Islet of Langerhans (tissue), 1 donor: ENCODE measurements around the gene TEKT1.
"Not testable (repeated sequence)": the region's sequence is repeated elsewhere in the genome, so short reads cannot be mapped to it uniquely, and the experiment has no call there.

Experiments used
- FAIRE-seq: peaks from one replicate; lab custom pipeline; 2011; peaks lifted over from hg19 to GRCh38; lab: Jason Lieb, UNC

Gene TEKT1

DNA sequence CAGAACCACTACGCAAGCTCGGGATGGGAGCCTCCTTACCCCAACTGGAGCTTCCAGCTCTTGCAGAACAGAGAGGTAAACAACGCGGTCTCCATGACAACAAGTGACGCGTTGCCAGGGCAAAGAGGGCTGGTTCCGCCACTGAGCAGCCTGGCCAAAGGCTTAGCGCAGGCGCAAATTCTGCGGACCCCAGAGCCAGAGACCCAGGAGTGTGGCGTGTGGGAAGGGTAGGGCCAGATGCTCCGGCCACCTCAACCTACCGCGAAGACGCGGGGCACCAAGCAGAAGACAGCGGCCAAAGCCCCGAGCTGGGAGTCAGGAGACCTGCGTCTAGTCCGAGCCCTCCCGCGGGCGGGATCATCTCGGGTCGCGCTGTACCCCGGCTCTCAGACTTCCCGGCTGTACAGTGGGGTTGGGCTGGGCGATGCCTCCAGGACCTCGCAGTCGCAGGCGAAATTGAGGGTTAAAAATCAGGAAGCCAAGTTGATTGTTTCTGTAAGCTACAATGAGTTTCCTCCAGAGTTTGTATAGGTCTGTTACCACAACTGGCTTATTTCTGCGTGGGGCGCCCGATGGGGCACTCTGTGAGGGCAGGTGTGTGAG, at the start of gene TEKT1:
TEKT1 (minus strand) TSS at position 69 of the 603 bp plus-strand sequence. CDS start 1,353 bp downstream, outside the sequence.
- peak; percentile 56 for FAIRE-seq

DNA sequence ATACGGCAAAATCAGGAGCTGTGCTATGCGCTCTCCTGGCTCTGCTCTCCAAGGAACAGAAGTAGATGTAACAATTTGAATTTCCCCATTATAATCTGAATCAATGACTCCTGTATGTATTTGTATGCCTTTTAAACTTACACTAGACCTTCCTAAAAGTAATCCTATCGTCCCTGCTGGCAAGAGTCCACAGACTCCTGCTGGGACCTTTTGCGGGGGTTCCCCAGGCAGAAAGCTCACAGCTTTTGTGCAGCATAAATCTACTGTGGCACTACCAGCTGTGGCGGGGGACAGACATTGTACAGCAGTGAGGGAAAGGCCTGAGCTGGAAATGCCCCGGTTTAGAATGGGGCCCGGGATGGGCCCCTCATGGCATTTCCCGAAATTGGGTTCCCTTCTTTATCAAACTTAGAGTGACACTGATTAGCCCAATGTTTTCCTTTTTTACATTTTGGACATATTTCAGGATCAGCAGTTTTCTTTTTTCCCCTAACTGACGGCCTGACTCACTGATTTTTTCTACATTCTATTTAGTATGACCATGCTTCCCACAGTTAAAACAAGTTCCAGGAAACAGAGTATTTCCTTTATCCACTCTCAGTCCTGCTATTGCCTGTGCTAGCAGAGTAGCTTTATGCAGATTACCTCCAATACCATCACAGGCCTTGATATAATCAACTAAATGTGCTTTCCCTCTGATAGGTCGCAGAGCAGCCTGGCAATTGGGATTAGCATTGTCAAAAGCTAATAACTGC, 47.9 kb upstream of the TEKT1 start:
- FAIRE-seq = not testable (repeated sequence)

DNA sequence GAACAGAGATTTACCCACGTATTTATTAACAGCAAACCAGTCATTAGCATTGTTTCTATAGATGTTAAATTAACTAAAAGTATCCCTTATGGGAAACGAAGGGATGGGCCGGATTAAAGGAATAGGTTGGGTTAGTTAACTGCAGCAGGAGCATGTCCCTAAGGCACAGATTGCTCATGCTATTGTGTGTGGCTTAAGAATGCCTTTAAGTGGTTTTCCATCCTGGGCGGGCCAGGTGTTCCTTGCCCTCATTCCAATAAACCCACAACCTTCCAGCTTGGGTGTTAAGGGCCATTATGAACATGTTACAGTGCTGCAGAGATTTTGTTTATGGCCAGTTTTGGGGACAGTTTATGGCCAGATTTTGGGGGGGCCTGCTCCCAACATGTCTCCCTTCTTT, 43.7 kb upstream of the TEKT1 start:
- FAIRE-seq = not testable (repeated sequence)

DNA sequence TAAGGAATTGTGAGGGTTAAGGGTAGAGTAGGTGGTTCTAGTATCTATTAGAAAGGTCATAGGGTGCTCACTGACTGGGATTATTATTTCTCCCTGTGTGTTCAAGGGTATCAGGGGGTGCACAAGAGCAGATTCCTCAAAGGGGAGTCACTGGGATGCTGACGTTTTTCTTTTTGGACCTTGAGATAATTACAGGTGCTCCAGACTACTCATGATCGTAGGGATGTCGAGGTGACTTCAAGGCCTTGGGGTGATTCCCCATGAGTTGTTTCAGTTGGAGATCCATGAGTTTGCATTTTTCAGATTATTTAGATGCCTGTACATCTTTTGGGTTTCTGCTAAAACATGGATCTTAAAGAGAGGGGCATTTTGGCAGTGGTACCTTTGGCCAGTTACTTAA, 41.4 kb upstream of the TEKT1 start:
- FAIRE-seq = no peak

DNA sequence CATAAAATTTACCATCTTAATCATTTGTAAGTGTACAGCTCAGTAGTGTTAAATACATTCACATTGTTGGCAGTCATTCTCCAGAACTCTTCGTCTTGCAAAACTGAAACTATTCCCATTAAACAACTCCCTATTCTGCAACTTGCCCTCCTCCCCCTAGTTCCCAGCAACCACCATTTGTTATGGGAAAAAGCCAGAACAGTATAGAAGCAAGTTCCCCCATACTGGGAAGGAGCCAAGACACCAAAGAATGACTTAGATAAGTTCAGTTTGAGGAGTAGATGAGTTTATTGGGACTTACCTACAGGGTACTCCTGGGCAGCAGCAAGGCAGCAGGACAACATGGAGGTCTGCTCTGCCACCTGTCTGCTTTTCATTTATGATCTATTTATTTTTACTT, 39.3 kb upstream of the TEKT1 start:
- no peak for FAIRE-seq

DNA sequence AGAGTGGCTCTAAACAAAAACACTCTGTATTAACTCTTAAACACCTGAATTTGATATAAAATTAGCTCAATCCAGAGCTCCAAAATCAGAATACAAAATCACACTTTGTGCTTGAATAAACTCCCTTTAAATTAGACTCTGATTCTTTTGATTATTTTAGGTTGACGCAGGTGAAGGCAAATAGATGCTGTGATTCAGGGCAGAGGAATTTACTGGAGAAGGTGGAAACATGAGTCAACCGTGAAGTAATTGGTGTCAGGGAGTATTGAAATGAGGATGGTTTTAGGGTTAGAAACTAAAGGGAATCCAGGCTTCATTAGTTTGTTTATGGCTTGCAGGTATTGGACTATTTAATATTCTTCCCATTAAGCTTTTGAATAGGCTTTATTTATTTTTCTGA, 37.1 kb upstream of the TEKT1 start:
- no peak for FAIRE-seq

DNA sequence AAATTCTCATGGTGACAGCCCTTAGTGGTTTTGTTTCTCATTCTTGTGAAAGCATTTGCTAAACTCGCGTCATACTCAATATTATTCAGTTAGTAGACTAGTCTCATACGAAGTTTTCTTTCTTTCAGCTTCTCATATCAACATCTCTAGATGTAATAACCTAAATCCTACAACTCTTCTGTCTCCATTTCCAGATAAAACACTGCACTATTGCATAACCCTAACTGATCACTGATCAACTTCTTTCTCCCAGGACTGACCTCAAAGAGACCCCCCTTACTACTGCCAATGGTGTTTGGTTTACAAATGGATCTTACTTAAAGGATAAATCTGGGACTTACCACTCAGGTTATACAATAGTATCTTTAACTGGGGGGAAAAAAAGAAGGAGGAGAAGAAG, 36.3 kb upstream of the TEKT1 start:
- no peak for FAIRE-seq

DNA sequence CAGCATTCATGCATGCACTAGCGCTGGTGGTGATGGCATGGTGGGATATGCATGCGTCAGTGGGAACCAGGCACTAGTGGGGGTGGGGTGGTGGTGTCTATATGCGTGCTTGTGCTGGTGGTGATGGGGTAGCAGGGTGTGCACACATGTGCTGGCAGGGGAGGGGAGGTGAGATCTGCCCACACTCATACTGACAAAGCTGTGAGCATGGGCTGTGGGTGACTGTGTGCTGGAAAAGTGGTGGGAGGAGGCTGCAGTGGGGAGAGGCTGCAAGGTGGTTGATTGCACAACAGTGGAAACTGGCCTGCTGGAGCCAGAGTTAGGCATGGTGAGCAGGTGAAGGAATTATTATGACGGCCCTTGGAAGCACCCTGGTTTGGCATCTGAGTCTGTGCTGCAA, 31.3 kb upstream of the TEKT1 start:
- no peak for FAIRE-seq

DNA sequence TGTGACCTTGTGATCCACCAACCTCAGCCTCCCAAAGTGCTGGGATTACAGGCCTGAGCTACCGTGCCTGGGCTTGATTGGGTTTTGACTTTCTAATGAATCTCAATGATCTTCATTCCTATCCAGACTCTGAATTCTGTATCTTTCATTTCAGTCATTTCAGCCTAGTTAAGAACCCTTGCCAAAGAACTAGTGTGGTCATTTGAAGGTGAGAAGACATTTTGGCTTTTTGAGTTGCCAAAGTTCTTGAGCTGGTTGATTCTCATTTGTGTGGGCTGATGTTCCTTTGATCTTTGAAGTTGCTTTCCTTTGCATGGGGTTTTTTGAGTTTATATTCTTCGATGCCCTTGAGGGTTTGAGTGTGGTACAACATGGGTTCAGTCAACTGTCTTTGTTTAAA, 30.6 kb upstream of the TEKT1 start:
- no peak for FAIRE-seq

DNA sequence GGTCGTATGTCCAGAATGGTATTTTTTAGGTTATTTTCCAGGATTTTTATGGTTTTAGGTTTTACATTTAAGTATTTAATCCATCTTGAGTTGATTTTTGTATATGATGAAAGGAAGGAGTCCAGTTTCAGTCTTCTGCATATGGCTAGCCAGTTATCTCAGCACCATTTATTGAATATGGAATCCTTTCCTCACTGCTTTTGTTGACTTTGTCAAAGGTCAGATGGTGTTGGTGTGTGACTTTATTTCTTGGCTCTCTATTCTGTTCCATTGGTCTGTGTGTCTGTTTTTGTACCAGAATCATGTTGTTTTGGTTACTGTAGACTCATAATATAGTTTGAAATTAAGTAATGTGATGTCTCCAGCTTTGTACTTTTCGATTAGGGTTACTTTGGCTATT, 26.4 kb upstream of the TEKT1 start:
- no peak for FAIRE-seq

DNA sequence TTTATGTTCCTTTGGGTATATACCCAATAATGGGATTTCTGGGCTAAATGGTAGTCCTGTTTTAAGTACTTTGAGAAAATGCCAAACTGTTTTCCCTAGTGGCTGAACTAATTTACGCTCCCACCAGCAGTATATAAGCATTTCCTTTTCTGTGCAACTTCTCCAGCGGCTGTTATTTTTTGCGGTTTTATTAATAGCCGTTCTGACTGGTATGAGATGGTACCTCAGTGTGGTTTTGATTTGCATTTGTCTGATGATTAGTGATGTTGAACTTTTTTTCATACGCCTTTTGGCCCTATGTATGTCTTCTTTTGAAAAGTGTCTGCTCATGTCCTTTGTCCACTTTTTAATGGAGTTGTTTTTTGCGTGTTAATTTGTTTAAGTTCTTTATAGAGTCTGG, 25.8 kb upstream of the TEKT1 start:
- FAIRE-seq = no peak

DNA sequence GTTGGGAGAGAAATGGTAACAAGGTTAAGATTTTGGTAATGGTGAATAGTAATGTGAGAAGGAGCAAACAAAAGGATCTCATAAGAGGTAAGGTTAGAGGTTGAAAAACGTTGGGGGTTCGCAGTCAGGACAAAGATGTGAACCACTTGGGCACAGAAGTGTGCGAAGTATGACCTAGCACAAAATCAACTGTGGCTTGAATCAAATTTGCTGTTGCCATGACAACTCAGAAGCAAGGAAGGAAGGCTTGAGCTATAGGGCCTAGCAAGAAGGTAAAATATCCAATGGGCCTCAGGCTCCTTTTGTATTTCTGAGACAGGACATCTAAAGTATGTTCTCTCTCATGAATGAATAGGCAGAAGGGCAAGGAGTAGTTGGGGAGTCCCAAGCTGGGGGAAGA, 24.5 kb upstream of the TEKT1 start:
- FAIRE-seq = no peak

DNA sequence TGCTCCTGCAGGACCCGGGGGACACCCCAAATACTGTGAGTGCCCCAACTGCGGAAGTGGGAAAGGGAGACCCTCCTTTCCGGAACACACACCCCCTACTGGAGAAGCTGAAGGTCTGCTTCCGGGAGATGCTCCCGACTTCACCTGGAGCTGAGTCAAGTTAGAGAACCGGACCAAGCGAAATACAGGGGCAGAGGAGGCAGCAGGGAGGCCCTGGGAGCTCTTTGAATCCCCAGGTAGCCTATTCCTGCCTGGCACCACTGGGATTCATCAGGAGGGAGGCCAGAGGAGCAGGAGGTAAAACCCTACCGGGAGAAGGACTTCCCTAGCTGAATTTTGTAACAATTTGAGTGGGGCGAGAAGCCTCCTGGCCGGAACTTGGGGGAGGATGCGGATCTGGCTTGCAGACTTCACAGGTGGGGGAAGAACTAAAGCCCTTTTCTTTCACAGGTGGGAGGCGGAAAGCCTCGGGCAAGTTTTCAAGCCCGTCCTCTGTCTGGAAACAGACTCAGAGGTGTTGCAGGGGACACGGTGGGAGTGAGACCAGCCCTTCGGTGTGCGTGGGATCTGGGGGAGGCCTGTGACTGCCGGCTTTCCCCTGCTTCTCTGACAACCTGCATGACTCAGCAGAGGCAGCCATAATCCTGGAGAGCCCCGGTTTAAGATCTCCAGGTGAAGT, 22.4 kb upstream of the TEKT1 start:
- FAIRE-seq = no peak

DNA sequence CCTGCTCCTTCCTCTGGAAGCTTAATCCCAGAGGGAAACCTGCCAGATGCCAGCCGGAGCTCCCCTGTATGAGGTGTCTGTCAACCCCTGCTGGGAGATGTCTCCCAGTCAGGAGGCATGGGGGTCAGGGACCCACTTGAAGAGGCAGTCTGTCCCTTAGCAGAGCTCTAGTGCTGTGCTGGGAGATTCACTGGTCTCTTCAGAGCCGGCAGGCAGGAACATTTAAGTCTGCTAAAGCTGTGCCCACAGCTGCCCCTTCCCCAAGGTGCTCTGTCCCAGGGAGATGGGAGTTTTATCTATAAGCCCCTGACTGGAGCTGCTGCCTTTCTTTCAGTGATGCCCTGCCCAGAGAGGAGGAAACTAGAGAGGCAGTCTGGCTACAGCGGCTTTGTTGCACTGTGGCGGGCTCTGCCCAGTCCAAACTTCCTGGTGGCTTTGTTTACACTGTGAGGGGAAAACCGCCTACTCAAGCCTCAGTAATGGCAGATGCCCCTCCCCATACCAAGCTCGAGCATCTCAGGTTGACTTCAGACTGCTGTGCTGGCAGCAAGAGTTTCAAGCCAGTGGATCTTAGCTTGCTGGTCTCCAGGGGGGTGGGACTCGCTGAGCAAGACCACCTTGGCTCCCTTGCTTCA, 17.1 kb upstream of the TEKT1 start:
- not testable (repeated sequence) for FAIRE-seq

DNA sequence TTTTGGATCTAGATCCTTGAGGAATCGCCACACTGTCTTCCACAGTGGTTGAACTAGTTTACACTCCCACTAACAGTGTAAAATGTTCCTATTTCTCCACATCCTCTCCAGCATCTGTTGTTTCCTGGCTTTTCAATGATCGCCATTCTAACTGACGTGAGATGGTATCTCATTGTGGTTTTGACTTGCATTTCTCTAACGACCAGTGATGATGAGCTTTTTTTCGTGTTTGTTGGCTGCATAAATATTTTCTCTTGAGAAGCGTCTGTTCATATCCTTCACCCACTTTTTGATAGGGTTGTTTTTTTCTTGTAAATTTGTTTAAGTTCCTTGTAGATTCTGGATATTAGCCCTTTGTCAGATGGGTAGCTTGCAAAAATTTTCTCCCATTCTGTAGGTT, 14.6 kb upstream of the TEKT1 start:
- not testable (repeated sequence) for FAIRE-seq

DNA sequence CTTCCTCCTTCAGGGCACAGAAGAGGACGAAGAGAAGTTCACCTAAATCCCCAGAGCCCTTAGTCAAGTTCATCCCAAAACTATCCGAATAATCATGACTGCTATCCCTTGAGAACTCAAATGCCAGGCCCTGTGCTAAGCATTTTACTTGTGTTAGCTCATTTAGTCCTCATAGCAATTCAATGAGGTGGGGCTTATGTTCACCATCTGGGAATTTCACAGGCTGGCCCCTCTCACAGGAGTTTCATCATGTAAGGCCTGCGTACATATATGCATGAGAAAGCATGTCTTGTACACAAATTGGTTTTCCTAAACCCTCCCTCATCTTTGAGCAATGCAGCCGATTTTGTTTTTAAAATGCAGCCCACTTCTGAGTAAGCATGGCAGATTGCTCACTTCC, 12.9 kb upstream of the TEKT1 start:
- not testable (repeated sequence) for FAIRE-seq

DNA sequence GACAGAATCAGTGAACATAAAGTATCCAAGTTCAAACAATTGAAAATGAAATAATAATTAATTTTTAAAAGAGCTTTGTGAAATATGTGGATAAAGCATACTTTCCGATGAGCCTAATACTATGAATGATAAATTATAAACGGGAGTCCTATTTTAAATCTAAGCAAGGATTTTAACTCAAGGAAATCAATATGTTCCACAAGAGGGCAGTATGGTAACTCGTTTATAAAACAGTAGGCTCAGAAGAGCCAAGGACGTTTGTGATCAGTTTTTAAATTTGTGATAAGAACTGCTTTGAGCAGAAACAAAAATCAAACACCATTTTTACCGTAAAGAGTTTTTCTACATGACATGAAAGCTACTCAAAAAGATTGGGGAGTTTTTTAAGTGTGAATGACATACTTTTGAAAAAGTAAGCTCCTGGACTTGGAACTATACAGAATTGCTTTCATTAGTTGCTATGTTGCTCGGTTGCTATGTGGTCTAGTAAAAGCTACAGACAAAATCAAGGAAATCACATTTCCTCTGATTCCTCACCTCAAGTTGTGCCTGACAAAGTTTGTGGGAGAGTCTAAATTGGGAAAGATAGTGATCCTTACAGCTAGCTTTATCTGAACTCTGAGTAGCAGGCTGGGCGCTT, 11.8 kb upstream of the TEKT1 start:
- FAIRE-seq = peak; percentile 95

DNA sequence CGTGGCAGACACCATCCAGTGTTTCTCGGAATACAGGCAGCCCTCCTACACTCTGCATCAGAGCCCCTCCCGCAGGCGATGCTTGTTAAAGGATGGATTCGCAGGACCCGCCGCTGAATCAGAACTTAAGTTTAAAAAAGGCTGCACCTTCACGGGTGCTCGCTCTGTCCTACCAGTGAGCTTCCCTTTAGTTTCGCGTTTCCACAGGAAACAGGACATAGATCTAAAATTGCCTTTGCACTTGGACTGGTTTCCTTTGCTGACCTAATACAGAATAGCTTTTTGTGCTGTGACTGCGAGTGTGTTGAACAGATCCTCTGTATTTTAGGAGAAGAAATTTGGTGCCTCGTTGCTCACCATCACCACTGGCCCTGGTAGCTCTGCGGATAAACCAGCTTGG, 10.2 kb upstream of the TEKT1 start:
- FAIRE-seq = not testable (repeated sequence)

DNA sequence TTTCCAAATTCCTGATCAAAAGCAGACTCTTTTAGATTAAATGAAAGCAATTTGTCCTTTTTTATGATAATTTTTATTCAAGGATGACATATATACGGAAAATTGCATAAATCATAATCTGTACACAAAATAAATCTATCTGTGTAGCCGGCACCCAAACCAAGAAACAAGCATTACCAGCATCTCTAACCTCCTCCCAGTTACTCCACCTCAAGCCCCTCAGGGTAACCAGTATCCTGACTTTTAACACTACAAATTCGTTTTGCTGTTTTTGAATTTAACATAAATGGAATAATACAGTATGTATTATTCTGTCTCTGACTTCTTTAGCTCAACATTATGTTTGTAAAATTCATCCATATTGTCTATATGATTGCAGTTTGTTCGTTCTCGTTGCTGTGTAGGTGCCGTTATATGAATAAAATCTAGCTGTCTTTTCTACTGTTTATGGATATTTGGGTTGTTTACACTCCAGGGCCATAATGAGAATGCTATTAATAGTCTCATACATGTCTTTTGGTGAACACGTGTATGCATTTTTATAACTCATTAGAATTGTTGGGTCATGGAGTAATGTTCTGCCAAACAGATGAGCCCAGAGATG, 1.0 kb downstream of the TEKT1 start:
- no peak for FAIRE-seq

DNA sequence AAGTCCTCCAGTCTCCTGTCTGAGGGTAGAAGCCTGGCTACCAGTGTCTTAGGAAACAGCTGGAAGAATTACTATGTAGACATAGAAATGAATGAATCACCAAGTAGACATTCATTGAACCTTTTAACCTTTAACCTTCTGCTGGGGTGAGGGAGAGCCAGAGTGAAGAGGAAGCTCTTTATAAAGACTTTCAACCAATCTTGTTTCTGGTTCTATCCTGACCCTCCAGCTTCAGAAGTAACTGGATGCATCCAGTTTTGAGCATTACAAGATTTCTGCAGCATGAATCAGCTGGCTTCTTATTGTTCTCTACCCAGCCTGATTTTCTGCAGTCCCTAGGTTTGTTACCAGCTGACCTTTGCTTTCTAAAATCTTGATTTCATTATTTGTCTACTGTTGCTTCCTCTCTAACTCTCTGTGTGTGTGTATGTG, 8.5 kb downstream of the TEKT1 start:
- FAIRE-seq = no peak

DNA sequence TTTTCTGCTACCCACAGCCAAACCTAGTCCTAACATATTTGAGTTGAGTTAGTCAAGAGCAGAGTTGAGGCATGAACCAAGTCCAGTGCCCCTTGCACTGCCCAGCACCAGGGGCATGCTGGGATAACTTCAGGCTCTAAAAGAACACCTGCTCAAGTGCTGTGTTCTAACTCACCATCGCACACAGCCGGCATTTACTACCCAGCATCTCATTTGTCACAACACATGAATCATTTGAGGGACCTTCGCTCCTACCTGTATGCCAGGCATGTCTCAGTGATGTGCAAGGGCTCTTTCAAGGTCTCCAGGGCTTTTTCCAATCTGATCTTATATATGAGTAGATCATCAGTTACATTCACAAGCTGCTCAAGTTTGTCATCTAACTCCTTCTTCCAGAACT, 12.6 kb downstream of the TEKT1 start:
- FAIRE-seq = no peak

DNA sequence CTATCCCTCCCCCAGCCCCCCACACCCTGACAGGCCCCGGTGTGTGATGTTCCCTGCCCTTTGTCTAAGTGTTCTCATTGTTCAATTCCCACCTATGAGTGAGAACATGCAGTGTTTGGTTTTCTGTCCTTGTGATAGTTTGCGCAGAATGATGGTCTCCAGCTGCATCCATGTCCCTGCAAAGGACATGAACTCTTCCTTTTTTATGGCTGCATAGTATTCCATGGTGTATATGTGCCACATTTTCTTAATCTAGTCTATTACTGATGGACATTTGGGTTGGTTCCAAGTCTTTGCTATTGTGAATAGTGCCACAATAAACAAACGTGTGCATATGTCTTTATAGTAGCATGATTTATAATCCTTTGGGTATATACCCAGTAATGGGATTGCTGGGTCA, 15.2 kb downstream of the TEKT1 start:
- not testable (repeated sequence) for FAIRE-seq
